ENCODE results near the gene ATXN1. TPM values are rescaled to one million over a fixed set of nuclear protein-coding genes. Genes with fewer than 3 reads are reported as not detected.
"Not testable (repeated sequence)": the region's sequence is repeated elsewhere in the genome, so short reads cannot be mapped to it uniquely, and the experiment has no call there.

ATXN1 gene
- total RNA-seq, 1 experiment from 2014 or later = under 0.01 TPM

- in situ Hi-C loops (cut with HindIII; ENCODE audit: low sequenced_read_pairs) = no loop called here
Measured at GRCh38 chr6:16403831-16404230, 357.4 kb downstream of the ATXN1 start.

GRCh38 chr6:16402581-16402900 lies 358.7 kb downstream of the ATXN1 start:
- DNase-seq (ENCODE audit: low spot score) = no peak
- in situ Hi-C loops (cut with HindIII; ENCODE audit: low sequenced_read_pairs) = no loop called here

More at GRCh38 chr6:16403831-16404230, 357.4 kb downstream of the ATXN1 start:
- no peak for DNase-seq (ENCODE audit: low spot score)

GRCh38 chr6:16400248-16400760 lies 361.0 kb downstream of the ATXN1 start:
- in situ Hi-C loops (cut with HindIII; ENCODE audit: low sequenced_read_pairs) = no loop called here
- no peak for DNase-seq (ENCODE audit: low spot score)

- DNase-seq (ENCODE audit: low spot score) = no peak
- in situ Hi-C loops (cut with HindIII; ENCODE audit: low sequenced_read_pairs) = no loop called here
Measured at GRCh38 chr6:16399695-16400094, 361.6 kb downstream of the ATXN1 start.

- no peak for DNase-seq (ENCODE audit: low spot score)
- in situ Hi-C loops (cut with HindIII; ENCODE audit: low sequenced_read_pairs) = no loop called here
Measured at GRCh38 chr6:16399158-16399557, 362.1 kb downstream of the ATXN1 start.

- in situ Hi-C loops (cut with HindIII; ENCODE audit: low sequenced_read_pairs) = no loop called here
- DNase-seq (ENCODE audit: low spot score) = no peak
Measured at GRCh38 chr6:16398587-16398986, 362.7 kb downstream of the ATXN1 start.

GRCh38 chr6:16397623-16398022 lies 363.6 kb downstream of the ATXN1 start:
- DNase-seq (ENCODE audit: low spot score) = no peak
- in situ Hi-C loops (cut with HindIII; ENCODE audit: low sequenced_read_pairs) = no loop called here

GRCh38 chr6:16396497-16397319 lies 364.6 kb downstream of the ATXN1 start:
- in situ Hi-C loops (cut with HindIII; ENCODE audit: low sequenced_read_pairs) = no loop called here
- no peak for DNase-seq (ENCODE audit: low spot score)

GRCh38 chr6:16394632-16395031 lies 366.6 kb downstream of the ATXN1 start:
- in situ Hi-C loops (cut with HindIII; ENCODE audit: low sequenced_read_pairs) = no loop called here

GRCh38 chr6:16393326-16393725 lies 367.9 kb downstream of the ATXN1 start:
- in situ Hi-C loops (cut with HindIII; ENCODE audit: low sequenced_read_pairs) = no loop called here

More at GRCh38 chr6:16394632-16395031, 366.6 kb downstream of the ATXN1 start:
- DNase-seq (ENCODE audit: low spot score) = no peak

GRCh38 chr6:16392010-16392409 lies 369.2 kb downstream of the ATXN1 start:
- in situ Hi-C loops (cut with HindIII; ENCODE audit: low sequenced_read_pairs) = no loop called here

More at GRCh38 chr6:16393326-16393725, 367.9 kb downstream of the ATXN1 start:
- no peak for DNase-seq (ENCODE audit: low spot score)

GRCh38 chr6:16391451-16391912 lies 369.8 kb downstream of the ATXN1 start:
- DNase-seq (ENCODE audit: low spot score) = no peak
- in situ Hi-C loops (cut with HindIII; ENCODE audit: low sequenced_read_pairs) = no loop called here

More at GRCh38 chr6:16392010-16392409, 369.2 kb downstream of the ATXN1 start:
- DNase-seq (ENCODE audit: low spot score) = peak; percentile 82

- DNase-seq (ENCODE audit: low spot score); in situ Hi-C loops (cut with HindIII; ENCODE audit: low sequenced_read_pairs): not testable (repeated sequence)
Measured at GRCh38 chr6:16390909-16391450, 370.3 kb downstream of the ATXN1 start.

GRCh38 chr6:16389642-16390041 lies 371.6 kb downstream of the ATXN1 start:
- no peak for DNase-seq (ENCODE audit: low spot score)

GRCh38 chr6:16388488-16388887 lies 372.8 kb downstream of the ATXN1 start:
- no peak for DNase-seq (ENCODE audit: low spot score)
- in situ Hi-C loops (cut with HindIII; ENCODE audit: low sequenced_read_pairs) = no loop called here

More at GRCh38 chr6:16389642-16390041, 371.6 kb downstream of the ATXN1 start:
- in situ Hi-C loops (cut with HindIII; ENCODE audit: low sequenced_read_pairs) = no loop called here

GRCh38 chr6:16386057-16386456 lies 375.2 kb downstream of the ATXN1 start:
- no peak for DNase-seq (ENCODE audit: low spot score)
- in situ Hi-C loops (cut with HindIII; ENCODE audit: low sequenced_read_pairs) = no loop called here

- in situ Hi-C loops (cut with HindIII; ENCODE audit: low sequenced_read_pairs) = no loop called here
- DNase-seq (ENCODE audit: low spot score) = no peak
Measured at GRCh38 chr6:16383607-16384206, 377.6 kb downstream of the ATXN1 start.

- DNase-seq (ENCODE audit: low spot score); in situ Hi-C loops (cut with HindIII; ENCODE audit: low sequenced_read_pairs): not testable (repeated sequence)
Measured at GRCh38 chr6:16381968-16382367, 379.3 kb downstream of the ATXN1 start.

- DNase-seq (ENCODE audit: low spot score) = no peak
- in situ Hi-C loops (cut with HindIII; ENCODE audit: low sequenced_read_pairs) = no loop called here
Measured at GRCh38 chr6:16380220-16380809, 380.9 kb downstream of the ATXN1 start.

- in situ Hi-C loops (cut with HindIII; ENCODE audit: low sequenced_read_pairs); DNase-seq (ENCODE audit: low spot score): not testable (repeated sequence)
Measured at GRCh38 chr6:16378360-16378759, 382.9 kb downstream of the ATXN1 start.

Measured in G401 (cell line).